Measurements from ENCODE around the gene CIAO3.

CIAO3 gene

GRCh38 chr16:775236-775796, 34.5 kb upstream of the CIAO3 start:
- no peak for DNase-seq

- no peak for DNase-seq
Observed at GRCh38 chr16:774086-775001, 33.5 kb upstream of the CIAO3 start.

GRCh38 chr16:772959-773358, 32.2 kb upstream of the CIAO3 start:
- DNase-seq = no peak

- DNase-seq = no peak
Observed at GRCh38 chr16:770411-770810, 29.6 kb upstream of the CIAO3 start.

GRCh38 chr16:769934-770333, 29.1 kb upstream of the CIAO3 start:
- no peak for DNase-seq

- no peak for DNase-seq
Observed at GRCh38 chr16:769184-769784, 28.5 kb upstream of the CIAO3 start.

GRCh38 chr16:768428-768827, 27.6 kb upstream of the CIAO3 start:
- no peak for DNase-seq

- no peak for DNase-seq
Observed at GRCh38 chr16:767743-768235, 27.0 kb upstream of the CIAO3 start.

- DNase-seq = no peak
Observed at GRCh38 chr16:766820-767640, 26.2 kb upstream of the CIAO3 start.

- no peak for DNase-seq
Observed at GRCh38 chr16:766008-766819, 25.4 kb upstream of the CIAO3 start.

GRCh38 chr16:765488-765865, 24.7 kb upstream of the CIAO3 start:
- DNase-seq = no peak

- DNase-seq = no peak
Observed at GRCh38 chr16:764848-765487, 24.2 kb upstream of the CIAO3 start.

GRCh38 chr16:764184-764750, 23.5 kb upstream of the CIAO3 start:
- DNase-seq = no peak

GRCh38 chr16:763369-764183, 22.8 kb upstream of the CIAO3 start:
- no peak for DNase-seq

- DNase-seq = no peak
Observed at GRCh38 chr16:762595-763268, 21.9 kb upstream of the CIAO3 start.

GRCh38 chr16:761625-762513, 21.1 kb upstream of the CIAO3 start:
- no peak for DNase-seq

- no peak for DNase-seq
Observed at GRCh38 chr16:760545-761343, 19.9 kb upstream of the CIAO3 start, which contains the start of gene MSLN. TSS of gene MSLN (plus strand) at chr16:760734. CDS start at chr16:762681, 1,947 bp downstream.

GRCh38 chr16:760065-760464, 19.3 kb upstream of the CIAO3 start:
- DNase-seq = no peak
